NCI-H146 (cell line): ENCODE results near the gene ENKUR.

Experiments
- DNase-seq: peaks from one replicate; lab custom pipeline; 2025; lab: John Stamatoyannopoulos, UW

ENKUR gene

GRCh38 chr10:25015828-25016375 lies at the start of gene ENKUR:
ENKUR (minus strand) TSS chr10:25016158; CDS start chr10:25015936, 222 bp downstream.
- DNase-seq, result peak; percentile 97

- no peak for DNase-seq
Measured at GRCh38 chr10:25064401-25064800, 48.4 kb upstream of the ENKUR start.

GRCh38 chr10:25063644-25064043 lies 47.7 kb upstream of the ENKUR start:
- no peak for DNase-seq

- no peak for DNase-seq
Measured at GRCh38 chr10:25063157-25063556, 47.2 kb upstream of the ENKUR start.

GRCh38 chr10:25061711-25062449 lies 45.9 kb upstream of the ENKUR start:
- DNase-seq, result no peak

GRCh38 chr10:25061125-25061524 lies 45.2 kb upstream of the ENKUR start:
- no peak for DNase-seq

GRCh38 chr10:25059990-25060389 lies 44.0 kb upstream of the ENKUR start:
- peak; percentile 83 for DNase-seq

GRCh38 chr10:25057886-25058285 lies 41.9 kb upstream of the ENKUR start:
- no peak for DNase-seq

GRCh38 chr10:25056726-25057125 lies 40.8 kb upstream of the ENKUR start:
- no peak for DNase-seq

GRCh38 chr10:25052012-25052411 lies 36.1 kb upstream of the ENKUR start:
- no peak for DNase-seq

GRCh38 chr10:25050402-25050801 lies 34.4 kb upstream of the ENKUR start:
- DNase-seq, result no peak

GRCh38 chr10:25049966-25050365 lies 34.0 kb upstream of the ENKUR start:
- no peak for DNase-seq

- DNase-seq, result no peak
Measured at GRCh38 chr10:25048450-25048849, 32.5 kb upstream of the ENKUR start.

- DNase-seq, result no peak
Measured at GRCh38 chr10:25047591-25048301, 31.8 kb upstream of the ENKUR start.

- DNase-seq, result peak; percentile 25
Measured at GRCh38 chr10:25047088-25047487, 31.1 kb upstream of the ENKUR start.

GRCh38 chr10:25046641-25047040 lies 30.7 kb upstream of the ENKUR start:
- no peak for DNase-seq

- no peak for DNase-seq
Measured at GRCh38 chr10:25039531-25039930, 23.6 kb upstream of the ENKUR start.

- DNase-seq, result no peak
Measured at GRCh38 chr10:25038325-25038724, 22.4 kb upstream of the ENKUR start.

- DNase-seq, result no peak
Measured at GRCh38 chr10:25036381-25036780, 20.4 kb upstream of the ENKUR start.

- no peak for DNase-seq
Measured at GRCh38 chr10:25029519-25029918, 13.6 kb upstream of the ENKUR start.

GRCh38 chr10:25028711-25029110 lies 12.8 kb upstream of the ENKUR start:
- no peak for DNase-seq

GRCh38 chr10:25026463-25026862 lies 10.5 kb upstream of the ENKUR start:
- DNase-seq, result peak; percentile 21

- DNase-seq, result no peak
Measured at GRCh38 chr10:25024528-25024927, 8.6 kb upstream of the ENKUR start.
